Heart right ventricle (tissue), 16 donors: ENCODE results near the gene IFT80. TPM values are rescaled to one million over a fixed set of nuclear protein-coding genes. Genes with fewer than 3 reads are reported as not detected.

Experiments used
- ATAC-seq, 8 donors: fragments of 200-7000 bp; cut with Tn5 transposase; one replicate each; pipeline ENCODE4 v1.9.1; 2020; ENCODE audit warnings: mild to moderate bottlenecking in 8 of 8, moderate library complexity in 8 of 8, moderate number of reproducible peaks in 1 of 8
- DNase-seq, 2 donors: peaks; one replicate each; pipeline ENCODE4 v3.0.0-alpha.2; 2020
- H3K27ac ChIP-seq, 10 donors: fragments of 200-600 bp; sonication (generic) in 2 of 10; one replicate each; pipeline versions ENCODE4 v1.5.0 to v1.8.0; 2020 to 2022; ENCODE audit warnings: mild to moderate bottlenecking in 3 of 10
- H3K27me3 ChIP-seq, 7 donors: fragments of 200-600 bp; one replicate each; pipeline ENCODE4 v1.8.0; 2021 to 2022; ENCODE audit warnings: mild to moderate bottlenecking in 2 of 7
- H3K36me3 ChIP-seq, 9 donors: fragments of 200-600 bp; sonication (generic) in 1 of 9; one replicate each; pipeline versions ENCODE4 v1.5.0 to v1.8.0; 2020 to 2022; ENCODE audit warnings: mild to moderate bottlenecking in 2 of 9
- H3K4me1 ChIP-seq, 9 donors: fragments of 200-600 bp; sonication (generic) in 1 of 9; one replicate each; pipeline versions ENCODE4 v1.5.0 to v1.8.0; 2020 to 2022; ENCODE audit warnings: mild to moderate bottlenecking in 4 of 9
- H3K4me3 ChIP-seq, 10 donors: fragments of 200-600 bp; sonication (generic) in 2 of 10; one replicate each; pipeline versions ENCODE4 v1.5.0 to v1.8.0; 2020 to 2022; ENCODE audit warnings: mild to moderate bottlenecking in 7 of 10, moderate library complexity in 2 of 10
- H3K9me3 ChIP-seq, 11 donors: fragments of 200-600 bp in 10 of 11; sonication (generic) in 2 of 11; one replicate each; pipeline versions ENCODE4 v1.5.0 to v1.8.0; 2013 to 2022; ENCODE audit warnings: mild to moderate bottlenecking in 2 of 11, control low read depth in 1 of 11, moderate library complexity in 1 of 11
- WGBS, 2 donors: extraction: QIAGEN DNeasy Blood & Tissue Kit; methylation state at CpG; one replicate each; pipeline ENCODE4 v1.1.7; 2013; ENCODE audit warnings: inconsistent platforms in 1 of 2; 5-methylcytosine and 5-hydroxymethylcytosine counted together
- intact Hi-C, 10 donors: fragments of 100-400 bp; cut with DNase I; formaldehyde crosslinking; loops; one replicate each; pipeline versions ENCODE4 v1.11.1 to v1.14.2; 2022
- polyA plus RNA-seq, 2 donors: library from polyadenylated mRNA; stranded (reverse); fragments of 200-250 nt; gene quantifications; one replicate each; pipeline ENCODE4 v1.2.3, GENCODE V29; 2013
- total RNA-seq, 10 donors: library from RNA; stranded (reverse); fragmentation: NEBNext Ultra II Directional in 3 of 10; extraction: Animal tissue kit (Norgen Biotek cat#: 25700) in 3 of 10; gene quantifications; one replicate each; pipeline versions ENCODE4 v1.2.1 to v1.2.4, GENCODE V29; 2021 to 2023
- TF ChIP-seq, protein P1 (sequence below), 9 donors: fragments of 200-600 bp; sonication (generic) in 2 of 9; IDR thresholded peaks; one replicate each; pipeline versions ENCODE4 v1.5.0 to v1.8.0; 2021 to 2022; ENCODE audit warnings: antibody characterized with exemption in 9 of 9, mild to moderate bottlenecking in 5 of 9, moderate library complexity in 1 of 9
- donor health status: Arrhythmogenic right ventricular cardiomyopathy.
- donor health status: ischemic (EF 13 %, LVEDD 7.1; RV severe dilation, severe dysfunction).
- donor health status: healthy with polysubstance abuse.
- donor health status: DM: no; HTN: yes; CAD: no.
- donor health status: DM: no; HTN: no; CAD: no.
- donor health status: ischemic (EF 25% LVEDD 6.9; RV normal size, moderate dysfunction).
- donor health status: ischemic (EF 25% LVEDD 5.7; RV mildly dilated, moderate dysfunction).
- donor health status: healthy.
- donor health status: DM: yes; HTN: yes; CAD: no.
- donor health status: Ischemic cardiomyopathy.
- donor health status: ischemic (EF 35%, LVEDD 5.7; RV mildly dilated, moderate dysfunction).
- donor health status: nonischemic (EF 11% LVEDD 7.7; RV severe dilation, severe dysfunction).
- donor health status: DM: yes; HTN: yes; CAD: no.
- donor health status: PGD.
- donor health status: ischemic (EF 29% LVEDD 5.4; RV normal size, mild dysfunction).
- donor health status: nonischemic (EF 23%, LVEDD 6.1; RV moderate dilation, normal function).

IFT80 gene
- total and polyA plus RNA-seq, 12 donors, result 5.3 to 16.3 (median 14.2) TPM

DNA sequence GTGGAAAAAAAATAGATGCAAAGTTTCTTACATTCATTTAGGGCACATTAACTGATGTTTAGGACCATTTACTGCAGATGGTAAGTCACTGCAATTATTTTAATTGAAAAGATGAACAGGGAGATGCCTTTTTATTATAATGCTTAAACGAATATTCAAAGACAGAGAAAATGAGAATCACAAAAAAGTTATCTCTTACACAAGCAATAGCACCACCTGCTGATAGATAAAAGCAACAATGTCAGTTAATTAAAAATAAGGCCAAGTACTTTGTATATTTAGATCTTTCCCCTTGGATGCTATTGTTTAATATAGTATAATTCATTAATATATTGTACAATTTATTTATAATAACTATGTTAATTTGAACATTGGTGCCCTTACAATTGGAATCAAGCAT is 55.9 kb downstream of the IFT80 start:
- ATAC-seq, result no peak
- Histone ChIP-seq H3K27ac (no peak overlapping the region), H3K4me1 (no peaks in the 10 kb centered on the region), H3K27me3 (no peaks in the 10 kb centered on the region), H3K4me3 (no peak overlapping the region), H3K36me3 (peaks cover 0 to 8% (median 0%) of the 10 kb centered on the region in 9 donors), H3K9me3 (peaks cover 0 to 4% (median 0%) of the 10 kb centered on the region in 11 donors)
- TF ChIP-seq, protein P1, sequence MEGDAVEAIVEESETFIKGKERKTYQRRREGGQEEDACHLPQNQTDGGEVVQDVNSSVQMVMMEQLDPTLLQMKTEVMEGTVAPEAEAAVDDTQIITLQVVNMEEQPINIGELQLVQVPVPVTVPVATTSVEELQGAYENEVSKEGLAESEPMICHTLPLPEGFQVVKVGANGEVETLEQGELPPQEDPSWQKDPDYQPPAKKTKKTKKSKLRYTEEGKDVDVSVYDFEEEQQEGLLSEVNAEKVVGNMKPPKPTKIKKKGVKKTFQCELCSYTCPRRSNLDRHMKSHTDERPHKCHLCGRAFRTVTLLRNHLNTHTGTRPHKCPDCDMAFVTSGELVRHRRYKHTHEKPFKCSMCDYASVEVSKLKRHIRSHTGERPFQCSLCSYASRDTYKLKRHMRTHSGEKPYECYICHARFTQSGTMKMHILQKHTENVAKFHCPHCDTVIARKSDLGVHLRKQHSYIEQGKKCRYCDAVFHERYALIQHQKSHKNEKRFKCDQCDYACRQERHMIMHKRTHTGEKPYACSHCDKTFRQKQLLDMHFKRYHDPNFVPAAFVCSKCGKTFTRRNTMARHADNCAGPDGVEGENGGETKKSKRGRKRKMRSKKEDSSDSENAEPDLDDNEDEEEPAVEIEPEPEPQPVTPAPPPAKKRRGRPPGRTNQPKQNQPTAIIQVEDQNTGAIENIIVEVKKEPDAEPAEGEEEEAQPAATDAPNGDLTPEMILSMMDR (IDR thresholded peaks at IDR 0.05), result peak in 7 of 9 donors; percentile 32 to 62 (median 53)
- no peak for DNase-seq
- intact Hi-C loops, result loop anchor here (2.0 to 10.0 kb wide), 6 partner anchors 116 to 311 kb away; partner anchors contain the start of gene C3orf80 (in 1 of the 10)
- WGBS, 2 donors, result 27 to 40% methylated on average over 1 of the region's 1 CpG

GRCh38 chr3:160340351-160340750 is 58.7 kb downstream of the IFT80 start:
- WGBS, 2 donors, result 82% methylated on average over 2 of the region's 2 CpGs
- ATAC-seq, result no peak
- no peak for DNase-seq
- peaks cover 0 to 12% (median 0%) of the 10 kb centered on the region in 11 donors for H3K9me3 ChIP-seq
- H3K27me3 ChIP-seq, result no peaks in the 10 kb centered on the region
- H3K36me3 ChIP-seq, result peaks cover 0 to 12% (median 0%) of the 10 kb centered on the region in 9 donors
- no peaks in the 10 kb centered on the region for H3K4me1 ChIP-seq
- H3K4me3 ChIP-seq, result no peak overlapping the region
- intact Hi-C loops, result loop anchor here (5.0 to 10.0 kb wide), 5 partner anchors 113 to 308 kb away; partner anchors contain the start of gene C3orf80 (in 1 of the 10)
- TF ChIP-seq, protein P1 (IDR thresholded peaks at IDR 0.05), result no peak
- no peak overlapping the region for H3K27ac ChIP-seq

- Histone ChIP-seq H3K9me3 (no peaks in the 10 kb centered on the region), H3K27ac (no peak overlapping the region), H3K4me3 (no peak overlapping the region), H3K36me3 (no peaks in the 10 kb centered on the region), H3K4me1 (no peaks in the 10 kb centered on the region), H3K27me3 (no peaks in the 10 kb centered on the region)
- intact Hi-C loops, result no loop called here
- TF ChIP-seq, protein P1 (IDR thresholded peaks at IDR 0.05), result no peak
- 89 to 94% methylated on average over 3 of the region's 3 CpGs for WGBS, 2 donors
- DNase-seq (no peak), ATAC-seq (no peak)
Observed at GRCh38 chr3:160331127-160331937, 67.7 kb downstream of the IFT80 start.

DNA sequence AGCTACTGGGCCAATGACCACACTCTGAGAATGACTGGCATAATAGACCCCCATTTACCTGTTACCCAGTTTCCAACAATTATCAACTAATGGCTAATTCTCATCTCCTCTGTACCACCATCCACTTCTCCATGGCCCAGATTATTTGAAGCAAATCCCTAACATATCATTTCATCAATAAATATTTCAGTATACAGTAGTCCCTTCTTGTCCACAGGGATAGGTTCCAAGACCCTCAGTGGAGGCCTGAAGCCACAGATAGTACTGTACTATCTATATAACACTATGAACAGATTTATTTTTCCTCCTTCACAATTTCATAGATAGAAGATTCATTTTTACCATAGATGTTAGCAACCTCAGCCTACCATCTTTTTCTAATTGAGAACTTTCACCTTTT is 68.3 kb downstream of the IFT80 start:
- DNase-seq, result no peak
- Histone ChIP-seq H3K4me1 (no peaks in the 10 kb centered on the region), H3K27me3 (no peaks in the 10 kb centered on the region), H3K4me3 (no peak overlapping the region), H3K36me3 (no peaks in the 10 kb centered on the region), H3K27ac (no peak overlapping the region), H3K9me3 (no peaks in the 10 kb centered on the region)
- ATAC-seq, result no peak
- TF ChIP-seq, protein P1 (IDR thresholded peaks at IDR 0.05), result no peak
- intact Hi-C loops, result no loop called here
